ENCODE results near the gene MSH6.

Gene MSH6

GRCh38 chr2:47782381-47782670 is 619 bp upstream of the MSH6 start:
- FAIRE-seq = peak; percentile 15
- DNase-seq (ENCODE audit: extremely low spot score, insufficient read length, low read depth) = no peak

GRCh38 chr2:47783486-47784351 is 774 bp downstream of the MSH6 start:
- DNase-seq (ENCODE audit: extremely low spot score, insufficient read length, low read depth) (peak; percentile 30), FAIRE-seq (no peak)

- DNase-seq (ENCODE audit: extremely low spot score, insufficient read length, low read depth) (no peak), FAIRE-seq (no peak)
Measured at GRCh38 chr2:47784352-47784851, 1.5 kb downstream of the MSH6 start.

GRCh38 chr2:47785986-47786385 is 3.0 kb downstream of the MSH6 start:
- no peak for FAIRE-seq
- DNase-seq (ENCODE audit: extremely low spot score, insufficient read length, low read depth) = no peak

GRCh38 chr2:47796090-47796697 is 13.2 kb downstream of the MSH6 start:
- FAIRE-seq (no peak), DNase-seq (ENCODE audit: extremely low spot score, insufficient read length, low read depth) (no peak)

GRCh38 chr2:47798631-47799030 is 15.7 kb downstream of the MSH6 start:
- FAIRE-seq (no peak), DNase-seq (ENCODE audit: extremely low spot score, insufficient read length, low read depth) (no peak)

- DNase-seq (ENCODE audit: extremely low spot score, insufficient read length, low read depth) (no peak), FAIRE-seq (no peak)
Measured at GRCh38 chr2:47799031-47799609, 16.2 kb downstream of the MSH6 start.

- DNase-seq (ENCODE audit: extremely low spot score, insufficient read length, low read depth) (no peak), FAIRE-seq (no peak)
Measured at GRCh38 chr2:47801118-47801517, 18.2 kb downstream of the MSH6 start.

GRCh38 chr2:47803363-47803762 is 20.4 kb downstream of the MSH6 start:
- FAIRE-seq (no peak), DNase-seq (ENCODE audit: extremely low spot score, insufficient read length, low read depth) (no peak)

GRCh38 chr2:47803770-47804169 is 20.8 kb downstream of the MSH6 start:
- no peak for FAIRE-seq
- DNase-seq (ENCODE audit: extremely low spot score, insufficient read length, low read depth) = no peak

GRCh38 chr2:47805850-47806249 is 22.9 kb downstream of the MSH6 start:
- DNase-seq (ENCODE audit: extremely low spot score, insufficient read length, low read depth) = no peak
- FAIRE-seq = no peak

GRCh38 chr2:47808614-47809013 is 25.7 kb downstream of the MSH6 start:
- FAIRE-seq (no peak), DNase-seq (ENCODE audit: extremely low spot score, insufficient read length, low read depth) (no peak)

- FAIRE-seq (no peak), DNase-seq (ENCODE audit: extremely low spot score, insufficient read length, low read depth) (no peak)
Measured at GRCh38 chr2:47809903-47810302, 27.0 kb downstream of the MSH6 start.

GRCh38 chr2:47810850-47811249 is 27.9 kb downstream of the MSH6 start:
- FAIRE-seq = no peak
- DNase-seq (ENCODE audit: extremely low spot score, insufficient read length, low read depth) = no peak

- FAIRE-seq (no peak), DNase-seq (ENCODE audit: extremely low spot score, insufficient read length, low read depth) (no peak)
Measured at GRCh38 chr2:47811668-47812067, 28.7 kb downstream of the MSH6 start.

- no peak for FAIRE-seq
- DNase-seq (ENCODE audit: extremely low spot score, insufficient read length, low read depth) = no peak
Measured at GRCh38 chr2:47815764-47816163, 32.8 kb downstream of the MSH6 start.

GRCh38 chr2:47818777-47819176 is 35.8 kb downstream of the MSH6 start:
- no peak for DNase-seq (ENCODE audit: extremely low spot score, insufficient read length, low read depth)
- FAIRE-seq = no peak

- FAIRE-seq (no peak), DNase-seq (ENCODE audit: extremely low spot score, insufficient read length, low read depth) (no peak)
Measured at GRCh38 chr2:47819834-47820233, 36.9 kb downstream of the MSH6 start.

GRCh38 chr2:47822518-47822917 is 39.6 kb downstream of the MSH6 start:
- FAIRE-seq (no peak), DNase-seq (ENCODE audit: extremely low spot score, insufficient read length, low read depth) (no peak)

- DNase-seq (ENCODE audit: extremely low spot score, insufficient read length, low read depth) = no peak
- FAIRE-seq = no peak
Measured at GRCh38 chr2:47833516-47833968, 50.6 kb downstream of the MSH6 start.

- DNase-seq (ENCODE audit: extremely low spot score, insufficient read length, low read depth) (no peak), FAIRE-seq (no peak)
Measured at GRCh38 chr2:47838249-47838648, 55.3 kb downstream of the MSH6 start.
